IMR-90 (cell line): ENCODE results near the gene MIER1. TPM values are rescaled to one million over a fixed set of nuclear protein-coding genes. Genes with fewer than 3 reads are reported as not detected.

Experiments
- ATAC-seq: fragments of 200-7000 bp; cut with Tn5 transposase; 2 replicates; pipeline ENCODE4 v1.9.1; 2020; ENCODE audit warnings: low read depth, mild to moderate bottlenecking, moderate library complexity
- BruUV-seq: library from RNA; stranded (reverse); fragments of 400-500 nt; replicated peaks from 2 replicates; lab custom pipeline; 2021; lab: Mats Ljungman, UMichigan
- CTCF ChIA-PET: fragments of 300-600 bp; formaldehyde crosslinking; extraction: SDS; loops from one replicate; lab custom pipeline; 2021; ENCODE audit warnings: antibody characterized with exemption; lab: Yijun Ruan, JAX
- POLR2A ChIA-PET: fragments of 300-600 bp; sonication (Branson Sonifier 250); formaldehyde crosslinking; loops from one replicate; lab custom pipeline; 2022; ENCODE audit warnings: antibody characterized with exemption; ENCODE audit not compliant: unreplicated experiment; lab: Charles Lee
- DNase-seq: peaks from one replicate; pipeline ENCODE4 v3.0.0; 2013
- H2AFZ ChIP-seq: replicated peaks from 2 replicates; pipeline ENCODE3; 2013; ENCODE audit warnings: low read length, mild to moderate bottlenecking; ENCODE audit not compliant: poor library complexity
- H2AK5ac ChIP-seq: 2 replicates; pipeline ENCODE4 v1.6.1; 2013; ENCODE audit warnings: low read depth, low read length, inconsistent platforms
- H2AK9ac ChIP-seq: replicated peaks from 2 replicates; pipeline ENCODE3; 2013; ENCODE audit warnings: mild to moderate bottlenecking, low read depth, low read length, moderate library complexity; ENCODE audit not compliant: poor library complexity
- H2BK120ac ChIP-seq: 2 replicates; pipeline ENCODE4 v1.6.1; 2013; ENCODE audit warnings: low read depth, low read length, inconsistent platforms
- H2BK15ac ChIP-seq: 3 replicates; pipeline ENCODE4 v1.6.1; 2013; ENCODE audit warnings: low read depth, low read length, inconsistent platforms
- H2BK20ac ChIP-seq: 2 replicates; pipeline ENCODE4 v1.6.1; 2013; ENCODE audit warnings: low read depth, mild to moderate bottlenecking, inconsistent platforms, low read length, moderate library complexity
- H2BK5ac ChIP-seq: 2 replicates; pipeline ENCODE4 v1.6.1; 2013; ENCODE audit warnings: mild to moderate bottlenecking, low read depth, low read length, inconsistent platforms; ENCODE audit not compliant: poor library complexity, severe bottlenecking
- H3K14ac ChIP-seq: replicated peaks from 2 replicates; pipeline ENCODE4 v1.6.1; 2013; ENCODE audit warnings: low read depth, low read length, inconsistent platforms
- H3K18ac ChIP-seq: 2 replicates; pipeline ENCODE4 v1.6.1; 2013; ENCODE audit warnings: low read depth, low read length, control low read depth
- H3K23ac ChIP-seq: 2 replicates; pipeline ENCODE4 v1.6.1; 2013; ENCODE audit warnings: low read depth, low read length, inconsistent platforms
- H3K27ac ChIP-seq: 2 replicates; pipeline ENCODE4 v1.5.1; 2013; ENCODE audit warnings: mild to moderate bottlenecking, control low read depth, low read length; ENCODE audit not compliant: insufficient read depth
- H3K27me3 ChIP-seq: 2 replicates; pipeline ENCODE4 v1.6.1; 2013; ENCODE audit warnings: low read length; ENCODE audit not compliant: control insufficient read depth, insufficient read depth
- H3K36me3 ChIP-seq: 2 replicates; pipeline ENCODE4 v1.6.1; 2013; ENCODE audit warnings: low read length, mixed read lengths; ENCODE audit not compliant: control insufficient read depth, insufficient read depth
- H3K4ac ChIP-seq: 2 replicates; pipeline ENCODE4 v1.6.1; 2013; ENCODE audit warnings: low read depth, low read length, inconsistent platforms
- H3K4me1 ChIP-seq: 2 replicates; pipeline ENCODE4 v1.6.1; 2013; ENCODE audit warnings: low read length, mixed read lengths; ENCODE audit not compliant: control insufficient read depth, insufficient read depth
- H3K4me2 ChIP-seq: 2 replicates; pipeline ENCODE4 v1.6.1; 2013; ENCODE audit warnings: low read depth, mild to moderate bottlenecking, control low read depth, low read length, moderate library complexity
- H3K4me3 ChIP-seq: 2 replicates; pipeline ENCODE4 v1.5.1; 2013; ENCODE audit warnings: low read depth, mild to moderate bottlenecking, control low read depth, low read length, moderate library complexity; ENCODE audit not compliant: insufficient read depth
- H3K56ac ChIP-seq: 2 replicates; pipeline ENCODE4 v1.6.1; 2013; ENCODE audit warnings: low read length, inconsistent platforms; ENCODE audit not compliant: insufficient read depth; ENCODE audit errors: extremely low read depth
- H3K79me1 ChIP-seq, 2 experiments: 2 replicates each; pipeline ENCODE4 v1.6.1; 2013; ENCODE audit warnings: low read length in 2 of 2, inconsistent platforms in 1 of 2, low read depth in 1 of 2
- H3K9ac ChIP-seq: 2 replicates; pipeline ENCODE4 v1.6.1; 2013; ENCODE audit warnings: low read depth, low read length, control low read depth
- H3K9me1 ChIP-seq: 2 replicates; pipeline ENCODE4 v1.6.1; 2013; ENCODE audit warnings: low read length, inconsistent platforms; ENCODE audit not compliant: insufficient read depth
- H3K9me3 ChIP-seq: 2 replicates; pipeline ENCODE4 v1.6.1; 2013; ENCODE audit warnings: low read length; ENCODE audit not compliant: control insufficient read depth, insufficient read depth
- H4K20me1 ChIP-seq: 2 replicates; pipeline ENCODE4 v1.6.1; 2013; ENCODE audit warnings: low read length, inconsistent platforms; ENCODE audit not compliant: insufficient read depth
- H4K5ac ChIP-seq: 2 replicates; pipeline ENCODE4 v1.6.1; 2013; ENCODE audit warnings: mild to moderate bottlenecking, low read depth, low read length, control low read depth
- H4K8ac ChIP-seq, 2 experiments: 2 replicates each; pipeline ENCODE4 v1.6.1; 2013; ENCODE audit warnings: low read depth in 2 of 2, low read length in 2 of 2, control low read depth in 1 of 2, inconsistent platforms in 1 of 2
- H4K91ac ChIP-seq: 2 replicates; pipeline ENCODE4 v1.6.1; 2013; ENCODE audit warnings: low read depth, low read length, inconsistent platforms; ENCODE audit not compliant: insufficient read depth
- CEBPB ChIP-seq: IDR thresholded peaks from 2 replicates; pipeline ENCODE4 v1.6.1; 2012; ENCODE audit warnings: low read depth, low read length, improper control_type of control experiment
- MAZ ChIP-seq: IDR thresholded peaks from 2 replicates; pipeline ENCODE4 v1.6.1; 2012; ENCODE audit warnings: low read depth, mild to moderate bottlenecking, low read length, improper control_type of control experiment, moderate library complexity, borderline replicate concordance
- POLR2A ChIP-seq: IDR thresholded peaks from 2 replicates; pipeline ENCODE4 v1.6.1; 2012; ENCODE audit warnings: mild to moderate bottlenecking, low read depth, low read length
- RFX5 ChIP-seq: IDR thresholded peaks from 2 replicates; pipeline ENCODE4 v1.8.0; 2012; ENCODE audit warnings: low read depth, mild to moderate bottlenecking, low read length, moderate library complexity
- WGBS, 2 experiments: methylation state at CpG; one replicate each; pipeline versions ENCODE4 v1.1.5 to v1.1.7; 2013; ENCODE audit warnings: missing lambda C conversion rate in 2 of 2; ENCODE audit not compliant: insufficient read length in 1 of 2; ENCODE audit errors: extremely low coverage in 2 of 2; 5-methylcytosine and 5-hydroxymethylcytosine counted together
- dilution Hi-C: fragments of 300-500 bp; cut with HindIII; formaldehyde crosslinking; loops from one replicate; pipeline ENCODE4 v1.14.3; 2018; ENCODE audit warnings: low sequenced_read_pairs; ENCODE audit not compliant: unreplicated experiment
- in situ Hi-C: fragments of 300-500 bp; cut with MboI; formaldehyde crosslinking; loops from 3 replicates; pipeline ENCODE4 v1.14.3; 2019; ENCODE audit warnings: low sequenced_read_pairs, inconsistent platforms, mixed read lengths
- intact Hi-C: fragments of 100-400 bp; cut with micrococcal nuclease; formaldehyde crosslinking; loops from 2 replicates; pipeline ENCODE4 v1.10.0; 2022
- polyA plus RNA-seq, 3 experiments: library from polyadenylated mRNA; depleted of rRNA; stranded (reverse); fragments of >200 nt; gene quantifications; 2 replicates each; pipeline ENCODE4 v1.2.3, GENCODE V29; 2012; ENCODE audit warnings: low replicate concordance in 1 of 3
- total RNA-seq: library from RNA; depleted of rRNA; stranded (reverse); fragments of >200 nt; gene quantifications from 2 replicates; pipeline ENCODE4 v1.2.3, GENCODE V29; 2012; rRNA removed
- TF ChIP-seq, protein P1 (sequence below): fragments of 150-350 bp; IDR thresholded peaks from 2 replicates; pipeline ENCODE4 v1.6.1; 2017; ENCODE audit warnings: mild to moderate bottlenecking, antibody characterized with exemption, low read length, low read depth

MIER1 gene
- total and polyA plus RNA-seq, 2 of the 4 experiments (the other 2 are of a cell fraction) = 5.0 to 11.5 TPM

DNA sequence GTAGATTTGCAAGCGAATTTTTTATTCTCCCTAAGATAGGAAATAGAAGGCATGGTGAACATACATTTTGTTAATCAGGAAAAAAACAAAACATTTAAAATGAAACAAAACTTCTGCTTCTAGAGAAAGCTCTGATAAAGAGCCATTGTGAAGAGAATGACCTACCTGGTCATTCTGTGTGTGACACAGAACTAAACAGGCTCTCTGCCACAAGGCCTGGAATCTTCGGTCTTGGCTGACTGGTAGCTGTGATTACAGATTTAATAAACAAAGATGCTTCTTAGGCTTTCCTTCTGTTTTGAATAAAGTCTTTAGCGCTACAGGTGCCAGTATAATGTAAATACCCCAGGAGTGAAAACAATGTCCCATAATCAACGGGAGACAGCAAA, 107.1 kb downstream of the MIER1 start:
- TF ChIP-seq POLR2A (no peak), MAZ (no peak), RFX5 (no peak), CEBPB (no peak)
- TF ChIP-seq, protein P1, sequence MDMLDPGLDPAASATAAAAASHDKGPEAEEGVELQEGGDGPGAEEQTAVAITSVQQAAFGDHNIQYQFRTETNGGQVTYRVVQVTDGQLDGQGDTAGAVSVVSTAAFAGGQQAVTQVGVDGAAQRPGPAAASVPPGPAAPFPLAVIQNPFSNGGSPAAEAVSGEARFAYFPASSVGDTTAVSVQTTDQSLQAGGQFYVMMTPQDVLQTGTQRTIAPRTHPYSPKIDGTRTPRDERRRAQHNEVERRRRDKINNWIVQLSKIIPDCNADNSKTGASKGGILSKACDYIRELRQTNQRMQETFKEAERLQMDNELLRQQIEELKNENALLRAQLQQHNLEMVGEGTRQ = no peak
- POLR2A ChIA-PET = interaction anchor here (0.6 kb wide), 1 partner anchor 12 kb away, joined by 3 read pairs; no protein-coding TSS in a partner anchor

More for the DNA sequence above, 107.1 kb downstream of the MIER1 start:
- Histone ChIP-seq H3K18ac (no peak overlapping the region), H4K91ac (no peak overlapping the region), H3K14ac (no peak overlapping the region), H2BK20ac (no peak overlapping the region), H3K4me3 (no peak overlapping the region), H3K56ac (no peak overlapping the region), H4K20me1 (no peaks in the 10 kb centered on the region), H3K79me1 (peaks cover 0 to 5% of the 10 kb centered on the region in 2 experiments; a peak in 2 of 4 replicates), H3K27me3 (no peaks in the 10 kb centered on the region), H3K4me1 (no peaks in the 10 kb centered on the region), H4K8ac (no peak overlapping the region), H3K4ac (no peak overlapping the region), H3K23ac (no peak overlapping the region), H2AK5ac (no peak overlapping the region), H2AFZ (no peak overlapping the region), H3K9me3 (no peaks in the 10 kb centered on the region), H2BK15ac (no peak overlapping the region), H3K27ac (no peak overlapping the region), H2BK5ac (no peak overlapping the region), H3K36me3 (peaks cover 6% of the 10 kb centered on the region), H3K4me2 (no peak overlapping the region), H3K9me1 (0 out of 2 replicates have a peak, but pooled peaks cover 3% of the 10 kb centered on the region), H2BK120ac (no peak overlapping the region), H2AK9ac (no peak overlapping the region), H4K5ac (no peak overlapping the region), H3K9ac (no peak overlapping the region)
- in situ Hi-C loops = no loop called here
- dilution Hi-C loops = no loop called here
- DNase-seq (no peak), ATAC-seq (no peak)
- CTCF ChIA-PET = interaction anchor here (1.2 kb wide), 1 partner anchor 12 kb away, joined by 3 read pairs; no protein-coding TSS in a partner anchor
- WGBS, 2 experiments = no CpG with 5 or more reads among the region's 4 CpGs
- no TSS peak for BruUV-seq
- intact Hi-C loops = no loop called here

Other genes with a start within 250 kb of the MIER1 start
- 0.18 and 0.28 TPM in 2 replicates for gene DYNLT5, start 172.5 kb upstream of the MIER1 start, total RNA-seq
- gene DYNLT5, start 172.5 kb upstream of the MIER1 start, polyA plus RNA-seq (2012; rRNA removed) = 0.09 and 0.12 TPM in 2 replicates
- not detected in 2 replicates for gene INSL5, start 123.7 kb upstream of the MIER1 start, total RNA-seq
- not detected in 2 replicates for gene INSL5, start 123.7 kb upstream of the MIER1 start, polyA plus RNA-seq (2012; rRNA removed)
- 1.6 and 1.7 TPM in 2 replicates for gene DNAI4, start 134 bp upstream of the MIER1 start, total RNA-seq
- gene DNAI4, start 134 bp upstream of the MIER1 start, polyA plus RNA-seq (2012; rRNA removed) = 0.63 and 0.72 TPM in 2 replicates
- gene SLC35D1, start 129.2 kb downstream of the MIER1 start, total RNA-seq = 16.3 and 23.1 TPM in 2 replicates
- 6.0 and 7.2 TPM in 2 replicates for gene SLC35D1, start 129.2 kb downstream of the MIER1 start, polyA plus RNA-seq (2012; rRNA removed)
- gene C1orf141, start 210.0 kb downstream of the MIER1 start, total RNA-seq = not detected in 2 replicates
- gene C1orf141, start 210.0 kb downstream of the MIER1 start, polyA plus RNA-seq (2012; rRNA removed) = not detected in 2 replicates
- not detected in 2 replicates for gene IL23R, start 241.5 kb downstream of the MIER1 start, total RNA-seq
- gene IL23R, start 241.5 kb downstream of the MIER1 start, polyA plus RNA-seq (2012; rRNA removed) = not detected in 2 replicates